GM21360 (cell line): ENCODE results near the gene MLH1.

ENCODE experiments used
- ATAC-seq: cut with Tn5 transposase; IDR thresholded peaks from one replicate; pipeline ENCODE4 v1.9.1; 2021; ENCODE audit warnings: mild to moderate bottlenecking, moderate library complexity; ENCODE audit not compliant: unreplicated experiment

The MLH1 gene

GRCh38 chr3:37087870-37088269 is 94.6 kb downstream of the MLH1 start:
- ATAC-seq: no peak

- no peak for ATAC-seq
Measured at GRCh38 chr3:37092484-37092883, 99.2 kb downstream of the MLH1 start.

- no peak for ATAC-seq
Measured at GRCh38 chr3:37093481-37093880, 100.2 kb downstream of the MLH1 start.

- no peak for ATAC-seq
Measured at GRCh38 chr3:37094636-37095035, 101.3 kb downstream of the MLH1 start.

GRCh38 chr3:37096288-37096687 is 103.0 kb downstream of the MLH1 start:
- ATAC-seq: no peak

- ATAC-seq: no peak
Measured at GRCh38 chr3:37096975-37097374, 103.7 kb downstream of the MLH1 start.

DNA sequence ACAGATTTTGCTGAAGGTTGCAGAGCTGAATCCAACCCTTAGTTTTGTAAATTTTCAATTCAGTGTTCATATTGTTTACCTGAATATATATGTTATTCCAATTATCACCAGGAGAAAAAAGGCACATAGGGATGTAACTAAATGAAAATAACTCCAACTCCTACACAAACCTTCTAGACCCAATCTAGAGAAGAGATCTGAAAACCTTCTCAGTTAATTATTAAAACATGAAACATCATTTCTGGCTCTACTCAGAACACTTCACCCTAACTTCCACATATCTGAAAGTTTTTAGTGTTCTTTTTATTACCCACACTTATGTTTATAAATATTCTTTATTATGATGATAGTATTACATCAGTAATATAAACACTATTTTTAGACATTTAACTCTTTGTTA is 104.5 kb downstream of the MLH1 start:
- no peak for ATAC-seq

GRCh38 chr3:37098884-37099283 is 105.6 kb downstream of the MLH1 start:
- no peak for ATAC-seq

DNA sequence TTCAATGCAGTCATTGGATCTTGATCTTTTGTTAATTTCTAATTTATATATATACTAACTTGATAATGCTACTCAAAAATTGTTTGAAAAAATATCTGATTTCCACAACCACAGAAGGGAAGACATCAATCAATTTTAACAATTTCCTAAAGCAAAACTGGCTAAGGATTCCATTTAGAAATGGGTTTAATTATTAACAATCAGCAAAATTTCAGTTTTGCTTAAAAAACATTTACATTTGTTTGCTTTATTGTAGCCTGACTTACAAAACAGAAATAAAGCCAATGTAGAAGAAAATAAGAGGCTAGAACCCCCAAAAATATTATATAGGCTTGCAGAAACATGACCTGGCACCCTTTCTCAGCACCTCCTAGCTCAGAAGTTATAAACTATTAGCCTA is 106.2 kb downstream of the MLH1 start:
- ATAC-seq: no peak

GRCh38 chr3:37100411-37100810 is 107.1 kb downstream of the MLH1 start:
- ATAC-seq: no peak
